ENCODE results near the gene ZNF205. TPM values are rescaled to one million over a fixed set of nuclear protein-coding genes. Genes with fewer than 3 reads are reported as not detected.

Gene ZNF205
- total and polyA plus RNA-seq, 9 of the 15 experiments (the other 6 are each of a cell fraction or from before 2014, with no cell fraction given): 2.4 to 11.8 (median 5.1) TPM; not detected in 2

GRCh38 chr16:3131755-3132377 is 19.5 kb downstream of the ZNF205 start (continued):
- TF ChIP-seq CHD7 (IDR thresholded peaks at IDR 0.05; ENCODE audit: low read depth, low read length): no peak
- TF ChIP-seq NCOA1 (IDR thresholded peaks at IDR 0.05; ENCODE audit: low read depth): no peak
- TF ChIP-seq, protein P1, sequence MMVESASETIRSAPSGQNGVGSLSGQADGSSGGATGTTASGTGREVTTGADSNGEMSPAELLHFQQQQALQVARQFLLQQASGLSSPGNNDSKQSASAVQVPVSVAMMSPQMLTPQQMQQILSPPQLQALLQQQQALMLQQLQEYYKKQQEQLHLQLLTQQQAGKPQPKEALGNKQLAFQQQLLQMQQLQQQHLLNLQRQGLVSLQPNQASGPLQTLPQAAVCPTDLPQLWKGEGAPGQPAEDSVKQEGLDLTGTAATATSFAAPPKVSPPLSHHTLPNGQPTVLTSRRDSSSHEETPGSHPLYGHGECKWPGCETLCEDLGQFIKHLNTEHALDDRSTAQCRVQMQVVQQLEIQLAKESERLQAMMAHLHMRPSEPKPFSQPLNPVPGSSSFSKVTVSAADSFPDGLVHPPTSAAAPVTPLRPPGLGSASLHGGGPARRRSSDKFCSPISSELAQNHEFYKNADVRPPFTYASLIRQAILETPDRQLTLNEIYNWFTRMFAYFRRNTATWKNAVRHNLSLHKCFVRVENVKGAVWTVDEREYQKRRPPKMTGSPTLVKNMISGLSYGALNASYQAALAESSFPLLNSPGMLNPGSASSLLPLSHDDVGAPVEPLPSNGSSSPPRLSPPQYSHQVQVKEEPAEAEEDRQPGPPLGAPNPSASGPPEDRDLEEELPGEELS (CRISPR knock-in tag; IDR thresholded peaks at IDR 0.05; ENCODE audit: borderline replicate concordance): no peak
- TF ChIP-seq ZNF134 (CRISPR knock-in tag; conservative IDR thresholded peaks at IDR 0.05): no peak
- TF ChIP-seq HMG20B (CRISPR knock-in tag; IDR thresholded peaks at IDR 0.05): no peak
- no peak for TF ChIP-seq MCM5 (IDR thresholded peaks at IDR 0.05; ENCODE audit: low read depth)
- TF ChIP-seq SMARCC2 (IDR thresholded peaks at IDR 0.05; ENCODE audit: low read depth): no peak
- no peak for TF ChIP-seq PPARD (CRISPR knock-in tag; IDR thresholded peaks at IDR 0.05)
- TF ChIP-seq MTA1 (IDR thresholded peaks at IDR 0.05; ENCODE audit: borderline replicate concordance): no peak
- no peak for TF ChIP-seq ERF (CRISPR knock-in tag; IDR thresholded peaks at IDR 0.05)
- no peak for TF ChIP-seq SRF (CRISPR knock-in tag; IDR thresholded peaks at IDR 0.05)
- no peak for TF ChIP-seq ATF6 (CRISPR knock-in tag; IDR thresholded peaks at IDR 0.05)
- peak in 1 of 2 experiments; percentile 8; a peak in 1 of 4 replicates for TF ChIP-seq NRF1 (conservative IDR thresholded peaks at IDR 0.05 in 1 of 2, IDR thresholded peaks at IDR 0.05 in 1 of 2)
